ENCODE results near the gene UVRAG.

The UVRAG gene

GRCh38 chr11:76181371-76181770, 366.4 kb downstream of the UVRAG start:
- DNase-seq: no peak

- no peak for DNase-seq
These were observed 369.6 kb downstream of the UVRAG start for GRCh38 chr11:76184551-76184993.

- no peak for DNase-seq
These were observed 370.5 kb downstream of the UVRAG start for GRCh38 chr11:76185511-76185910.

GRCh38 chr11:76185931-76186401, 371.0 kb downstream of the UVRAG start:
- peak; percentile 87 for DNase-seq

- no peak for DNase-seq
These were observed 371.8 kb downstream of the UVRAG start for GRCh38 chr11:76186776-76187279.

GRCh38 chr11:76188873-76189272, 373.9 kb downstream of the UVRAG start:
- DNase-seq: no peak

GRCh38 chr11:76189682-76190081, 374.7 kb downstream of the UVRAG start:
- DNase-seq: no peak

- no peak for DNase-seq
These were observed 375.4 kb downstream of the UVRAG start for GRCh38 chr11:76190376-76190775.

All from left hindlimb (tissue), 1 donor.